Heart left ventricle (tissue), 16 donors: Measurements from ENCODE around the gene KRT71. TPM values are rescaled to one million over a fixed set of nuclear protein-coding genes. Genes with fewer than 3 reads are reported as not detected.

Experiments
- ATAC-seq, 4 donors: fragments of 200-7000 bp; cut with Tn5 transposase; one replicate each; pipeline ENCODE4 v1.9.1; 2020 to 2022; ENCODE audit warnings: moderate library complexity in 4 of 4, mild to moderate bottlenecking in 3 of 4, moderate number of reproducible peaks in 1 of 4
- DNase-seq, 5 donors: peaks; one replicate each; pipeline ENCODE4 v3.0.0-alpha.2; 2020
- H3K27ac ChIP-seq, 12 donors: fragments of 200-600 bp; sonication (generic) in 4 of 12; one replicate each; pipeline versions ENCODE4 v1.5.0 to v1.8.0; 2016 to 2022; ENCODE audit warnings: mild to moderate bottlenecking in 2 of 12
- H3K27me3 ChIP-seq, 9 donors: fragments of 200-600 bp; sonication (generic) in 2 of 9; one replicate each; pipeline versions ENCODE4 v1.5.1 to v1.8.0; 2016 to 2022; ENCODE audit warnings: mild to moderate bottlenecking in 3 of 9
- H3K36me3 ChIP-seq, 9 donors: fragments of 200-600 bp; sonication (generic) in 2 of 9; one replicate each; pipeline versions ENCODE4 v1.5.0 to v1.8.0; 2018 to 2022; ENCODE audit warnings: mild to moderate bottlenecking in 2 of 9
- H3K4me1 ChIP-seq, 12 donors: fragments of 200-600 bp; sonication (generic) in 4 of 12; one replicate each; pipeline versions ENCODE4 v1.5.0 to v1.8.0; 2016 to 2022; ENCODE audit warnings: mild to moderate bottlenecking in 3 of 12
- H3K4me3 ChIP-seq, 12 donors: fragments of 200-600 bp; sonication (generic) in 4 of 12; one replicate each; pipeline versions ENCODE4 v1.5.0 to v1.8.0; 2017 to 2022; ENCODE audit warnings: mild to moderate bottlenecking in 9 of 12, moderate library complexity in 4 of 12
- H3K9me3 ChIP-seq, 12 donors: fragments of 200-600 bp; sonication (generic) in 4 of 12; one replicate each; pipeline versions ENCODE4 v1.5.0 to v1.8.0; 2016 to 2022; ENCODE audit warnings: mild to moderate bottlenecking in 1 of 12
- POLR2A ChIP-seq, 2 donors: fragments of 450-650 bp; IDR thresholded peaks; one replicate each; pipeline ENCODE4 v1.6.1; 2017; ENCODE audit warnings: antibody characterized with exemption in 2 of 2, mild to moderate bottlenecking in 2 of 2, moderate library complexity in 2 of 2
- WGBS, 4 donors: extraction: QIAGEN DNeasy Blood & Tissue Kit in 2 of 4; methylation state at CpG; one replicate each; pipeline versions ENCODE4 v1.1.5 to v1.1.7; 2013 to 2018; 5-methylcytosine and 5-hydroxymethylcytosine counted together
- intact Hi-C, 10 donors: fragments of 100-400 bp; cut with DNase I; formaldehyde crosslinking; loops; one replicate each; pipeline versions ENCODE4 v1.11.1 to v1.14.2; 2022
- long read RNA-seq, 3 donors: library from polyadenylated mRNA; unstranded; transcript quantifications; one replicate each; pipeline ENCODE4 v2.0.0, GENCODE V29; 2020 to 2021
- polyA plus RNA-seq, 2 donors: library from polyadenylated mRNA; stranded (reverse); fragments of 200-250 nt; gene quantifications; one replicate each; pipeline ENCODE4 v1.2.3, GENCODE V29; 2013
- total RNA-seq, 9 donors: library from RNA; depleted of rRNA in 2 of 9; stranded (reverse); fragments of >200 nt in 2 of 9; fragmentation: NEBNext Ultra II Directional in 3 of 9; extraction: Animal tissue kit (Norgen Biotek cat#: 25700) in 3 of 9; gene quantifications; one replicate each; pipeline versions ENCODE4 v1.1.0 to v1.2.4, GENCODE V29; 2016 to 2023
- TF ChIP-seq, protein P1 (sequence below), 12 donors: fragments of 200-600 bp; sonication (generic) in 4 of 12; IDR thresholded peaks; one replicate each; pipeline versions ENCODE4 v1.5.0 to v1.8.0; 2018 to 2022; ENCODE audit warnings: antibody characterized with exemption in 12 of 12, mild to moderate bottlenecking in 5 of 12
- donor health status: ischemic (EF 13 %, LVEDD 7.1; RV severe dilation, severe dysfunction).
- donor health status: healthy with polysubstance abuse.
- donor health status: DM: no; HTN: yes; CAD: no.
- donor health status: DM: no; HTN: no; CAD: no.
- donor health status: ischemic (EF 25% LVEDD 6.9; RV normal size, moderate dysfunction).
- donor health status: ischemic (EF 25% LVEDD 5.7; RV mildly dilated, moderate dysfunction).
- donor health status: healthy.
- donor health status: DM: yes; HTN: yes; CAD: no.
- donor health status: ischemic (EF 35%, LVEDD 5.7; RV mildly dilated, moderate dysfunction).
- donor health status: nonischemic (EF 11% LVEDD 7.7; RV severe dilation, severe dysfunction).
- donor health status: DM: yes; HTN: yes; CAD: no.
- donor health status: PGD.
- donor health status: ischemic (EF 29% LVEDD 5.4; RV normal size, mild dysfunction).
- donor health status: nonischemic (EF 23%, LVEDD 6.1; RV moderate dilation, normal function).

KRT71 gene
- total RNA-seq (not detected), polyA plus RNA-seq (not detected)
- long read RNA-seq, donor 1: 0 reads
- long read RNA-seq, donor 2: 0 reads
- long read RNA-seq, donor 3: 0 reads

GRCh38 chr12:52552681-52553195 is at the start of gene KRT71:
Gene KRT71 (minus strand): TSS chr12:52553145. CDS start chr12:52553077, 68 bp downstream.
- intact Hi-C loops: no loop called here
- H3K27ac ChIP-seq: no peak within 1 kb of the TSS
- H3K9me3 ChIP-seq: no peaks in the 10 kb centered on the region
- peaks cover 0 to 14% (median 9%) of the 10 kb centered on the region in 12 donors for H3K4me1 ChIP-seq
- peaks cover 0 to 6% (median 0%) of the 10 kb centered on the region in 9 donors for H3K27me3 ChIP-seq
- DNase-seq (no peak), ATAC-seq (no peak)
- H3K4me3 ChIP-seq: no peak within 1 kb of the TSS
- no peaks in the 10 kb centered on the region for H3K36me3 ChIP-seq
- TF ChIP-seq, protein P1, sequence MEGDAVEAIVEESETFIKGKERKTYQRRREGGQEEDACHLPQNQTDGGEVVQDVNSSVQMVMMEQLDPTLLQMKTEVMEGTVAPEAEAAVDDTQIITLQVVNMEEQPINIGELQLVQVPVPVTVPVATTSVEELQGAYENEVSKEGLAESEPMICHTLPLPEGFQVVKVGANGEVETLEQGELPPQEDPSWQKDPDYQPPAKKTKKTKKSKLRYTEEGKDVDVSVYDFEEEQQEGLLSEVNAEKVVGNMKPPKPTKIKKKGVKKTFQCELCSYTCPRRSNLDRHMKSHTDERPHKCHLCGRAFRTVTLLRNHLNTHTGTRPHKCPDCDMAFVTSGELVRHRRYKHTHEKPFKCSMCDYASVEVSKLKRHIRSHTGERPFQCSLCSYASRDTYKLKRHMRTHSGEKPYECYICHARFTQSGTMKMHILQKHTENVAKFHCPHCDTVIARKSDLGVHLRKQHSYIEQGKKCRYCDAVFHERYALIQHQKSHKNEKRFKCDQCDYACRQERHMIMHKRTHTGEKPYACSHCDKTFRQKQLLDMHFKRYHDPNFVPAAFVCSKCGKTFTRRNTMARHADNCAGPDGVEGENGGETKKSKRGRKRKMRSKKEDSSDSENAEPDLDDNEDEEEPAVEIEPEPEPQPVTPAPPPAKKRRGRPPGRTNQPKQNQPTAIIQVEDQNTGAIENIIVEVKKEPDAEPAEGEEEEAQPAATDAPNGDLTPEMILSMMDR (IDR thresholded peaks at IDR 0.05): no peak
- TF ChIP-seq POLR2A (IDR thresholded peaks at IDR 0.05): no peak
- WGBS, 4 donors: 87 to 98% (median 91%) methylated on average over 14 of the region's 14 CpGs

DNA sequence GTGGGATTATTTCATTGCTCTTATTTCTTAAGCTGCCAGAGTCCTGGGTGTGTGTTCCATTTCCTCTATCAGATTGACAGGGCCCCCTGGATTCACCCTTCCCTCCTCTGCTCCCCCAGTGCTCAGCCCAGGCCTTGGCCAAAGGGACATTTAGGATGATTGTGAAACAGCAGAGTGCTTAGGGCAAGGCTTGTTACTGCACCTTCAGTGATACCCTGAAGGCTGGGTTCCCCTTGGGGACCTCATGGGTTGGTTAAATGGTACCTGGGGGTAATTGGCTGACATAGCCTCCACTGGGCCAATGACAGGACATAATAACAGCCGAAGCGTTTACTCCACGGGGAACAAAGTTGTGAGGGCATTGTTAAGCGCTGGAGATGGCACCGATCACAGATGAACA is 49.6 kb upstream of the KRT71 start:
- Histone ChIP-seq H3K4me1 (no peaks in the 10 kb centered on the region), H3K9me3 (no peaks in the 10 kb centered on the region), H3K4me3 (no peak overlapping the region), H3K36me3 (no peaks in the 10 kb centered on the region), H3K27me3 (peaks cover 12 to 66% (median 38%) of the 10 kb centered on the region in 9 donors), H3K27ac (no peak overlapping the region)
- TF ChIP-seq, protein P1 (IDR thresholded peaks at IDR 0.05): no peak
- no peak for TF ChIP-seq POLR2A (IDR thresholded peaks at IDR 0.05)
- intact Hi-C loops: no loop called here
- 86 to 97% (median 87%) methylated on average over 5 of the region's 5 CpGs for WGBS, 4 donors
- DNase-seq (no peak), ATAC-seq (no peak)

DNA sequence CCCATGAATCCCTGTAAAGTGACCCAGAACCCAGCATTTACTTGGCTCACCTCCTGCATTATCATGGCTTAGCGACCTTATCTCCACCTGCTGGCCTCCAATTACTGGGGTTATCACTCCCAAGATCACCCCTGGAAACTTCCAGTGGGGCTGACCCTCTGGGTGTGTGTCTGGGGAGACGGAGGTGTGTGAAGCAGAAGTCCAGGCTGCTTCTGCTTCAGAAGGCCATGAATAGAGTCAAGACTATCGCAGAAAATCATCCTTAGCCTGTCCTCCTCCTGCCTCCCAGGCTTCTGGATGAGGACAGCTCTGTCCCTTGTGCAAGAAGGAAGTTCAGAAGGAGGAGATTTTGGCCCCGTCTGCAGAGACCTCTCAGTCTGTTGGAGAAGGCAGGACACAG is 48.7 kb upstream of the KRT71 start:
- no peaks in the 10 kb centered on the region for H3K9me3 ChIP-seq
- H3K4me1 ChIP-seq: no peaks in the 10 kb centered on the region
- no peak for TF ChIP-seq POLR2A (IDR thresholded peaks at IDR 0.05)
- TF ChIP-seq, protein P1 (IDR thresholded peaks at IDR 0.05): no peak
- H3K27me3 ChIP-seq: peaks cover 12 to 64% (median 38%) of the 10 kb centered on the region in 9 donors
- 44 to 60% (median 53%) methylated on average over 4 of the region's 4 CpGs for WGBS, 4 donors
- no peak for DNase-seq
- H3K27ac ChIP-seq: no peak overlapping the region
- no peak overlapping the region for H3K4me3 ChIP-seq
- H3K36me3 ChIP-seq: no peaks in the 10 kb centered on the region
- no peak for ATAC-seq
- intact Hi-C loops: no loop called here

DNA sequence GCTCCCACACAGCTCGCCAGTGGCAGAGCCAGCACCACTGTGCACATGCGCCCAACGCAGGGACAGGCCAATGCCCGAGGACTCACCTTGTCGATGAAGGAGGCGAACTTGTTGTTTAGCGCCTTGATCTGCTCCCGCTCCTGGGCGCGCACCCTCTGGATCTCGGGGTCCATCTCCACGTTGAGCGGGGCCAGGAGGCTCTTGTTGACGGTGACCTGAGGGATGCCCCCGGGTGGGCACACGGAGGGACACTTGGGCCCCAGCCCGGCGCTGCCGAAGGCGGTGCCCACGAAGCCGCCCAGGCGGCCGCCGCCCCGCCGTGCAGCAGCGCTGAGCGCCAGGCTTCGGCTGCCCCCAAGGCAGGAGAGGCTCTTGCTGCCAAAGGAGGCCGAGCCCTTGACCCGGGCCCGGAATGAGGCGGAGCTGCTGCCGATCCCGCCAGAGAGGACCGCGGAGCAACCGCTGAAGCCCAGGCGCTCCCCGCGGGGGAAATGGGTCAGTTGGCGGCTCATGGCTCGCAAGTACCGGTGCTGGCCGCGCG is 48.1 kb upstream of the KRT71 start, which contains the start of gene KRT72:
Gene KRT72, minus strand, starts transcription at position 523 of the 541 bp plus-strand sequence. Its CDS starts 11 bp downstream, at position 512.
- ATAC-seq (no peak), DNase-seq (no peak)
- intact Hi-C loops: no loop called here
- 19 to 80% (median 30%) methylated on average over 1 to 48 of the region's 48 CpGs for WGBS, 4 donors
- H3K9me3 ChIP-seq: no peaks in the 10 kb centered on the region
- H3K4me3 ChIP-seq: no peak within 1 kb of the TSS
- no peaks in the 10 kb centered on the region for H3K4me1 ChIP-seq
- H3K27ac ChIP-seq: no peak within 1 kb of the TSS
- TF ChIP-seq, protein P1 (IDR thresholded peaks at IDR 0.05): no peak
- no peak for TF ChIP-seq POLR2A (IDR thresholded peaks at IDR 0.05)
- H3K27me3 ChIP-seq: peaks cover 12 to 68% (median 38%) of the 10 kb centered on the region in 9 donors
- H3K36me3 ChIP-seq: no peaks in the 10 kb centered on the region
